GM12875 (cell line): ENCODE measurements around the gene FAM53B.
"Not testable (repeated sequence)": the region's sequence is repeated elsewhere in the genome, so short reads cannot be mapped to it uniquely, and the experiment has no call there.

Experiments used
- H3K4me3 ChIP-seq: one replicate; pipeline ENCODE4 v1.5.1; 2011; ENCODE audit warnings: low read depth, low read length, control low read depth
- TF ChIP-seq, protein P1 (sequence below): IDR thresholded peaks from 2 replicates; pipeline ENCODE4 v1.5.1; 2011; ENCODE audit warnings: low read depth, mild to moderate bottlenecking, control low read depth, inconsistent platforms, low read length, moderate library complexity, borderline replicate concordance; ENCODE audit not compliant: insufficient read depth

Gene FAM53B

DNA sequence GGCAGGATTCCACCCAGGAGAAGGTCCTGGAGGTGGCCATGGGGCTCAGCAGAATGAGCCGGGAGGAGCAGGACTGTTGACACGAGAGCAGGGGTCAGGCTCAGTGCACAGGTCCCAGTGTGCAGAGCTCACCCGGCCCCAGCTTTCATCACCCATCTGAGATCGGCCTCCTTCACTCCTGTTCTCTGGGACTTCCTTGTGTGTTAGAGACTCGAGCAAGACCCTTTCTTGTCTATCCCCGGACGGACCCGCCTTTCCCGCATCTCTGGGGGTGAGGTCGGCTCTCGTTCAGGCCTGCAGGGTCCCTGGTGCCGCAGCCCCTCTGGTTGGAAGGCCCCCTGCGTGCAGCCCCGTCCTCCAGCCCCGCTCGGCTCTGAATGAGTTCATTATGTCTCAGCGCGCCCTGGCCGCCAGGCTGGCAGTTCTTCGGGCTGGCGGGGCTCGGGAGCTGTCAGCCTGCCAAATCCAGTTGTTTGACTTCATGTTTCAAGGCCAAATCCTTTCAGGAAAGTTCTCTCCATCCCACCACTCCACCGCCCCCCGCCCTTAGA, 154.6 kb downstream of the FAM53B start:
- TF ChIP-seq, protein P1, sequence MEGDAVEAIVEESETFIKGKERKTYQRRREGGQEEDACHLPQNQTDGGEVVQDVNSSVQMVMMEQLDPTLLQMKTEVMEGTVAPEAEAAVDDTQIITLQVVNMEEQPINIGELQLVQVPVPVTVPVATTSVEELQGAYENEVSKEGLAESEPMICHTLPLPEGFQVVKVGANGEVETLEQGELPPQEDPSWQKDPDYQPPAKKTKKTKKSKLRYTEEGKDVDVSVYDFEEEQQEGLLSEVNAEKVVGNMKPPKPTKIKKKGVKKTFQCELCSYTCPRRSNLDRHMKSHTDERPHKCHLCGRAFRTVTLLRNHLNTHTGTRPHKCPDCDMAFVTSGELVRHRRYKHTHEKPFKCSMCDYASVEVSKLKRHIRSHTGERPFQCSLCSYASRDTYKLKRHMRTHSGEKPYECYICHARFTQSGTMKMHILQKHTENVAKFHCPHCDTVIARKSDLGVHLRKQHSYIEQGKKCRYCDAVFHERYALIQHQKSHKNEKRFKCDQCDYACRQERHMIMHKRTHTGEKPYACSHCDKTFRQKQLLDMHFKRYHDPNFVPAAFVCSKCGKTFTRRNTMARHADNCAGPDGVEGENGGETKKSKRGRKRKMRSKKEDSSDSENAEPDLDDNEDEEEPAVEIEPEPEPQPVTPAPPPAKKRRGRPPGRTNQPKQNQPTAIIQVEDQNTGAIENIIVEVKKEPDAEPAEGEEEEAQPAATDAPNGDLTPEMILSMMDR, result no peak

DNA sequence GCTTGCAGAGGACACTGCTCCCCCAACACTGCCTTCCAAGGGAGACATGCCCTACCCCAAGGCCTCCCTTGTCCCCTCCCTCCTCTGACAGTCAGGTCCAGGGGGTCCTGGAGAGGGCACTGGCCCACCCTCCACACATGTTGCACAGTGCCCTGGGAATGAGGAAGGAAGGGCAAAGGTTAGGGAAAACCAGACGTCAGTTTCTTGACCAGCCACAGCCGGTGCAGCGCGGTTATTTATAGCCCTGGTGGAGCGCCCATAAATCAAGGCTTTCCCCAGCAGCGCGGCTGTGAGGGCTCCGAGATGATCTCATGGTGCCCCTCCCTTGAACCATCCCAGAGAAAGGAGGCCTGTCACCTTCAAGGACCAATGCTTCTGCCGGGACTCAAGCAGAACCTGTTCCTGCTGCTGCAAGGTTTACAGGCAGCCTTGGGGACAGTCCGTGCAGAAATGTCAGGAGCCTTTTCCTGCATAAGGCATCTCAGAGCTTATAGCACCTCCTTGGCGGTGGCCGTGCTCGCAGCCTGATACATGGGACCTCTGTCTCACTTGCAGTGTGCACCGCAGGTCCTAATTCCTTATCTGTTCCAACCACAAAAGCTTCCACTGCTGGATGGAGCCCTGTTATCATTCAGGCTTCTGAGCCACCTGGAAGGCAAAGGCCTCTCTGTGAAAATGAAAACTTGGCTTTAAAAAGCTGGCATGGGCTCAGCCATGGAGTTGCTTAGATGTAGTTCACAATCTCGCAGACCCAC, 155.3 kb downstream of the FAM53B start:
- TF ChIP-seq, protein P1, result no peak
- H3K4me3 ChIP-seq, result no peak overlapping the region

More for the DNA sequence above, 154.6 kb downstream of the FAM53B start:
- no peak overlapping the region for H3K4me3 ChIP-seq

DNA sequence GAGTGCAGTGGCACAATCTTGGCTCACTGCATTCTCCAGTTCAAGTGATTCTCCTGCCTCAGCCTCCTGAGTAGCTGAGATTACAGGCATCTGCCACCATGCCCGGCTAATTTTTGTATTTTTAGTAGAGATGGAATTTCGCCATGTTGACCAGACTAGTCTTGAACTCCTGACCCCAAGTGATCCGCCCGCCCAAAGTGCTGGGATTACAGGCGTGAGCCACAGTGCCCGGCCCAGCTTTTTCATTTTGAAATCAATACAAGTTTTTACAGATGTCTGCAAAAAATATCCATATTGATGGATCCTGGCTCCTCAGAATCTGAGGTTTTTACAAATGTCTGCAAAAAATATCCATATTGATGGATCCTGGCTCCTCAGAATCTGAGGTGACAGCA, 155.8 kb downstream of the FAM53B start:
- H3K4me3 ChIP-seq, result not testable (repeated sequence)

DNA sequence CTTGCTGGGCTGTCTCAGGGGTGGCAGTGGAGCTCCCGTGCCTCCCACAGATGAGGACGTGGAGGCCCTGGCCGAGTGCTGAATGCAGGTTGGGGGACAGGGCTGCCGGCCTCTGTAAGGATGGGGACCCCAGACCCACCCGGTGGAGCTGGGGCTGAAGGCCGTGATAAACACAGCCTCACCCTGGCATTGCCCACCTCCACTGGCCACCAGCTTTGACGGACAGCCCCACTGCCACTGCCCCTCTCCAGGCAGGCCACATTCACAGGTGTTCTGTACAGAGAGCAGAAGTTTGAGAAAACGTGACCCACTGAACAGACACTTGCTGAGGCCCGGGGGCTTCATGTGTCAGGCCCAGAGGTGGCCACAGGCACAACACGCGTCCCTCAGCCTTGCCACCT, 156.4 kb downstream of the FAM53B start:
- TF ChIP-seq, protein P1, result no peak
- H3K4me3 ChIP-seq, result no peak overlapping the region

DNA sequence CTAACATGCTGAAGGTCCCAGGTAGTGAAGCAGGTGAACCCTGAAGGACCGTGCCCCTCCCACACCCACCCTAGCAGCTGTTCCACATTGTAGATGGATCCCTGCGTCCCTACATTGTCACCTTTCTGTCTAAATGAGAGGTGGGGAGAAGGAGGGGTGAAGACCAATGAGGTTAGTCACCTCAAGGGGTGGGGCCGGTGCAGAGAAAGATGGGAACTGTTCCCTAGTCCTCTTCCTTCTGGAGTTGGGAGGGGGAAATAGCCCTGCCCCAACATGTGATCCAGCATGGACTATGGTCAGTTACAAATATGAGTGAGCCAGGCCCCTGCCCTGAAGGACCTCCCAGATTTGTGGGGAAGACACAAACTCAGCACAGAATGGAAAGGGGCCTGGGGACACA, 158.0 kb downstream of the FAM53B start:
- no peak overlapping the region for H3K4me3 ChIP-seq
- TF ChIP-seq, protein P1, result no peak

DNA sequence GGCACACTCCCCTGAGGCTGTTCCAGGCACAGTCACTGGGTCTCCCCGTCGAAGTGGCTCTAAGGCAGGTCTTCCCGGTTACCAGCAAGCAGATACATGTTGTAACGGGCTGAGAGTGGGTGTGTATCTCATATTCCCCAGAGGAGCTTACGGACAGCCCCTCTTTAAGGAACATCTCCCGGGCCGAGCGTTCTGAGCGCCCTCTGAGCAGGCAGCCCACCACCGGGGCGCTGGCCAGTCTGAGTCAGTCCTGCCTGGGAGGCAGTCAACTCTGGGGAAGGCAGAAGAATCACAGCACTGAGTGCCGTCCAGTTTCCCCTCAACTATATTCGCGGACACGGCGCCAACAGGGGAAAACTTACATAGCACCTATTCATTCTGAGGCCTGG, 165.2 kb downstream of the FAM53B start:
- H3K4me3 ChIP-seq, result no peak overlapping the region
- TF ChIP-seq, protein P1, result no peak

DNA sequence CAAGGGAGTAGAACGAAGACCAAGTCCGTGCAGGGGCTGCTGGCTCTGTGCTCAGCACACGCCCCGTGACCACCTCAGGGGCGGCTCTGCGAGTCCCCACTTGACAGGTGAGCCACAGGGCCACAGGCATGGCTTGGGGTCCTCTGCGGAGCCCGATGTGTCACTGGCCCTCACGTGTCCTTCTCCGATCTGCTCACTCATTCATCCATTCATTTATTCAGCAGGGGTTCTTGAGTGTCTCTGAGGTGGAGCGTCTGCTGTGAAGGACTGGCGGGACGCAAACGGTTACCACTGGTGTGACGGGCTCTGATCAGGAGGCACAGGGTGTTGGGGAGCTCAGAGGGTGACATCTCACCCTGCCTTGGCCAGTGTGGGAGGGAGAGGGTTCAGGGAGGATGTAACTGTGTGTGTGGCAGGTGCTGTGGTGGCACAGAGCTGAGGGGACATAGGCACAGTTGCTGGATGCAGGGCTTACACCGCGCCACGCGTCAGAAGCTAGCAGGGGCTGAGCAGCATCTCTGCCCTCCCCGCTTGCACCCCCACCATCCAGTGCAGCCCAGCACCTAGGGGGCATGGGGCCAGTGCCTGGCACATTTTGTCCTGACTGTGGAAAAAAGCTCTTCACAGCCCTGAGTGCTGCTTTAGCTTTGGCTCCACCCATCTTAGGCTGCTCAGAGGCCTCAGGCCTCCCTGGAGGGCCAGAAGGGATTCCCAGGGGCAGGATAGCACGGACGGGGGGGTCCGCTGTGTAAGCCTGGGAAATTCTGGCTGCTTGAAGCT, 165.8 kb downstream of the FAM53B start:
- H3K4me3 ChIP-seq, result no peak overlapping the region
- TF ChIP-seq, protein P1, result no peak
